ENCODE results near the gene GPX3. TPM values are rescaled to one million over a fixed set of nuclear protein-coding genes. Genes with fewer than 3 reads are reported as not detected.

Gene GPX3
- total RNA-seq, 1 experiment from 2014 or later, result 86.6 TPM

GRCh38 chr5:151008906-151009305 lies 11.5 kb upstream of the GPX3 start:
- Histone ChIP-seq H3K4me3 (ENCODE audit: low read depth, low read length) (no peak overlapping the region), H3K27me3 (replicated peaks; ENCODE audit: control insufficient read depth, insufficient read depth, low read length) (no peaks in the 10 kb centered on the region), H3K4me1 (peaks cover 10% of the 10 kb centered on the region), H3K9me3 (no peaks in the 10 kb centered on the region), H3K36me3 (ENCODE audit: control insufficient read depth, insufficient read depth, low read length) (no peaks in the 10 kb centered on the region)
- no peaks in the 10 kb centered on the region for H3K27me3 Mint-ChIP-seq (ENCODE audit: insufficient read depth, unreplicated experiment)
- H3K27ac Mint-ChIP-seq (ENCODE audit: unreplicated experiment), result no peak overlapping the region
- no peak for TF ChIP-seq CTCF (IDR thresholded peaks at IDR 0.05; ENCODE audit: insufficient read depth in 1 of 2, low read depth in 1 of 2, low read length in 1 of 2, severe bottlenecking in 1 of 2, unreplicated experiment in 1 of 2)
- H3K4me3 Mint-ChIP-seq (ENCODE audit: unreplicated experiment), result no peak overlapping the region
- POLR2A ChIA-PET, result no interaction called here
- H3K4me1 Mint-ChIP-seq (ENCODE audit: low read depth, unreplicated experiment), result peaks cover 7% of the 10 kb centered on the region
- H3K36me3 Mint-ChIP-seq (ENCODE audit: insufficient read depth, unreplicated experiment), result peaks cover 6% of the 10 kb centered on the region
- intact Hi-C loops (cut with micrococcal nuclease; ENCODE audit: unreplicated experiment), result loop anchor here (10.0 kb wide), 1 partner anchor 306 kb away; no protein-coding TSS in a partner anchor
- no TSS peak for BruUV-seq (replicated peaks)
- H3K9me3 Mint-ChIP-seq (ENCODE audit: unreplicated experiment), result no peaks in the 10 kb centered on the region
- DNase-seq, result no peak
- CTCF ChIA-PET, result no interaction called here

- CTCF ChIA-PET, result interaction anchor here (0.6 kb wide), 1 partner anchor 797 kb away, joined by 3 read pairs; no protein-coding TSS in a partner anchor
- Histone ChIP-seq H3K27me3 (replicated peaks; ENCODE audit: control insufficient read depth, insufficient read depth, low read length) (no peaks in the 10 kb centered on the region), H3K4me3 (ENCODE audit: low read depth, low read length) (no peak overlapping the region), H3K36me3 (ENCODE audit: control insufficient read depth, insufficient read depth, low read length) (no peaks in the 10 kb centered on the region), H3K9me3 (no peaks in the 10 kb centered on the region), H3K4me1 (peaks cover 10% of the 10 kb centered on the region; the same call in 1 of the 2 replicates)
- no TSS peak for BruUV-seq (replicated peaks)
- Mint-ChIP-seq H3K4me1 (ENCODE audit: low read depth, unreplicated experiment) (peaks cover 7% of the 10 kb centered on the region), H3K27me3 (ENCODE audit: insufficient read depth, unreplicated experiment) (no peaks in the 10 kb centered on the region), H3K4me3 (ENCODE audit: unreplicated experiment) (no peak overlapping the region), H3K9me3 (ENCODE audit: unreplicated experiment) (no peaks in the 10 kb centered on the region), H3K36me3 (ENCODE audit: insufficient read depth, unreplicated experiment) (no peaks in the 10 kb centered on the region), H3K27ac (ENCODE audit: unreplicated experiment) (no peak overlapping the region)
- TF ChIP-seq CTCF (IDR thresholded peaks at IDR 0.05; ENCODE audit: insufficient read depth in 1 of 2, low read depth in 1 of 2, low read length in 1 of 2, severe bottlenecking in 1 of 2, unreplicated experiment in 1 of 2), result no peak
- no peak for DNase-seq
- POLR2A ChIA-PET, result interaction anchor here (0.7 kb wide), 1 partner anchor 770 kb away, joined by 5 read pairs; no protein-coding TSS in a partner anchor
- intact Hi-C loops (cut with micrococcal nuclease; ENCODE audit: unreplicated experiment), result no loop called here
Measured at GRCh38 chr5:151012862-151013261, 7.5 kb upstream of the GPX3 start.

- H3K27ac Mint-ChIP-seq (ENCODE audit: unreplicated experiment), result no peak overlapping the region
- intact Hi-C loops (cut with micrococcal nuclease; ENCODE audit: unreplicated experiment), result no loop called here
- H3K27me3 ChIP-seq (replicated peaks; ENCODE audit: control insufficient read depth, insufficient read depth, low read length), result no peaks in the 10 kb centered on the region
- H3K9me3 Mint-ChIP-seq (ENCODE audit: unreplicated experiment), result no peaks in the 10 kb centered on the region
- H3K36me3 ChIP-seq (ENCODE audit: control insufficient read depth, insufficient read depth, low read length), result no peaks in the 10 kb centered on the region
- H3K4me3 Mint-ChIP-seq (ENCODE audit: unreplicated experiment), result no peak overlapping the region
- no peaks in the 10 kb centered on the region for H3K9me3 ChIP-seq
- H3K4me3 ChIP-seq (ENCODE audit: low read depth, low read length), result no peak overlapping the region
- ChIA-PET CTCF (interaction anchor here (0.7 kb wide), 1 partner anchor 168 kb away, joined by 4 read pairs; no protein-coding TSS in a partner anchor), POLR2A (interaction anchor here (0.5 kb wide), 1 partner anchor 12 kb away, joined by 4 read pairs; no protein-coding TSS in a partner anchor)
- no peak for TF ChIP-seq CTCF (IDR thresholded peaks at IDR 0.05; ENCODE audit: insufficient read depth in 1 of 2, low read depth in 1 of 2, low read length in 1 of 2, severe bottlenecking in 1 of 2, unreplicated experiment in 1 of 2)
- H3K4me1 Mint-ChIP-seq (ENCODE audit: low read depth, unreplicated experiment), result peaks cover 11% of the 10 kb centered on the region
- no peak for DNase-seq
- H3K27me3 Mint-ChIP-seq (ENCODE audit: insufficient read depth, unreplicated experiment), result no peaks in the 10 kb centered on the region
- BruUV-seq (replicated peaks), result no TSS peak
- peaks cover 18% of the 10 kb centered on the region for H3K4me1 ChIP-seq
- H3K36me3 Mint-ChIP-seq (ENCODE audit: insufficient read depth, unreplicated experiment), result no peaks in the 10 kb centered on the region
Measured at GRCh38 chr5:151014680-151015343, 5.6 kb upstream of the GPX3 start.
